Hematopoietic multipotent progenitor cell treated with erythropoietin and hydrocortisone succinate and interleukin-3 and kit ligand, for 17 days (in vitro differentiated cells): ENCODE data around the gene CST4.
"Not testable (repeated sequence)": the region's sequence is repeated elsewhere in the genome, so short reads cannot be mapped to it uniquely, and the experiment has no call there.

Source experiments
- DNase-seq: peaks from one replicate; pipeline ENCODE4 v3.0.0-alpha.2; 2015; ENCODE audit warnings: low spot score

CST4 gene

DNA sequence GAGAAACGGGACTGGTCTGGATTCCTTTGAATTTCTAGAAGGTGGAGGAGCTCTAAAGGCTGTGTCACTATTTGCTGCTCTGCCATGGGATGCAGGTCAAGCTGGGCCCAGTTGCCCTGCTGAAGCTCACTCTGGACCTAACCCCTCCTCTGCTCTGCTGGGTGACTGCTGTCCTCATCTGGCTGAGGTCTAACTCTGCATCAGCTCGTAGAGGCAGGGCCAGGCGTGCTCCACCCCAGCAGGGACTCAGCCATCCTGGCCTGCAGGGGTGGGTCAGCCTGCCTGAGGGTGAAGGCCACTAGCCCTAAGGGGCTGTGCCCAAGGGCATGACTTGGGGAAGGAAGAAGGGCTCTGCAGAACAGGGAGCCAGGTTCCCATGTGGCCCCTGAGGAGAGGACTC lies 852 bp downstream of the CST4 start:
- no peak for DNase-seq

DNA sequence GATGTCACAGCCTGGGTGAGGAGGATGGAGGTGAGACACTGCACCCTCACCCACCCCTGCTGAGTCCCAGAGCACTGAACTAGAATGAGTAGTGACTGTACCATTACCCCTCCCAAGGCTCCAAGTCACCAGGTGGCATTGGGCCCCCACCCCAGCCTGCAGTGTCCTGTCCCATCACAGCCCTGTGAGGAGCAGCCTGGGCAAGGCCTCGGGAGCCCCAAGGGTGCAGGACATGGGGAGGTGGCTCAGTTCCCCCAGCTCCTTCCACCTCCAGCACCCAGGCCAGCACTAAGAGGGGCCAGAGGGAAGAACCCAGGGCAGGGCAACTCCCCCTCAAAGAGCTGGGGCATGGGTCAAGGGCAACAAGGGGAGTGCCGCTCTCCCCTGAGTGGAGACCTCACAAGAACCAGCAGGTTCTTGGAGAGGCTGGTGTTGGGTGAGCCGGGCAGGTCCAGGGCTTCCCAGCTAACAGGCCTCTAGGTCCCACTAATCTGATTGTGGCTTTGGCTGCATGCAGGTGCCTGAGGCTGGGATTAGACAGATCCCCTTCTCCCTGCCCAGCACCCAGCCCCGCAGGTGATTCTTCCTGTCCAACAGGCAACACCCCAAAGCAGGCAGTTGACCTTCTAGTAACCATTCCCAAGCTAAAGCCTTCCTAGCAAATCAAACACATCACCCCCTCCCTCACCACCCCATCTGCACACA lies 2.6 kb downstream of the CST4 start:
- no peak for DNase-seq

DNA sequence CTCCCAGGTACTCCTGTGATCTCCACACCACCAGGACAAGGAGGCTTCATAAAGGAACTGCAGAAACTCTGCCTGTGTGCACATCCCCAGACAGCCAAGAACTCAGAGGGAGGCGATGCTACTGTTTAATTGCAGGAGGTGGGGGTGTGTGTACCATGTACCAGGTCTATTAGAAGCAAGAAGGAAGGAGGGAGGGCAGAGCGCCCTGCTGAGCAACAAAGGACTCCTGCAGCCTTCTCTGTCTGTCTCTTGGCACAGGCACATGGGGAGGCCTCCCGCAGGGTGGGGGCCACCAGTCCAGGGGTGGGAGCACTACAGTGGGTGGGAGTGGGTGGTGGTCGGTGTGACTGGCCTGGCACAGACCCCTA lies 3.3 kb downstream of the CST4 start:
- not testable (repeated sequence) for DNase-seq

DNA sequence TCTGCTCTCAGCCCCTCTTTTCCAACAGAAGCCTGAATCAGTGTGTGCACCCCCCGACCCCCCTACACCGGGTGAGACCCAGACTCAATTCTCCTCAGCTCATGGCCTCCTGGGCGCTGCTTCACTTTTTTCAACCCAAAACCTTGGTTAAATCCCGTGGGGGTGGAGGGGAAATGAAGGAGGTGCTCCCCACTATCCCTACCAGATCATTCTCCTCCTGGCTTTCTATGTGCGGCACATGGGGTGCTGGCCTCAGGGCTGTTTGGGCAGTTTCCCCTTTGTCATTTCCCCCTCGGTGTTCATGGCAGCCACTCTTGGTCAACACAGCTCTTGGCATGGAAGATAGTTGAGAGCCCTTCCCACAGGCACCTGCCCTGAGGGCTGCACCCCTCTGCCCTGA lies 4.6 kb downstream of the CST4 start:
- DNase-seq, result no peak

GRCh38 chr20:23683807-23684206 lies 5.0 kb downstream of the CST4 start:
- no peak for DNase-seq

DNA sequence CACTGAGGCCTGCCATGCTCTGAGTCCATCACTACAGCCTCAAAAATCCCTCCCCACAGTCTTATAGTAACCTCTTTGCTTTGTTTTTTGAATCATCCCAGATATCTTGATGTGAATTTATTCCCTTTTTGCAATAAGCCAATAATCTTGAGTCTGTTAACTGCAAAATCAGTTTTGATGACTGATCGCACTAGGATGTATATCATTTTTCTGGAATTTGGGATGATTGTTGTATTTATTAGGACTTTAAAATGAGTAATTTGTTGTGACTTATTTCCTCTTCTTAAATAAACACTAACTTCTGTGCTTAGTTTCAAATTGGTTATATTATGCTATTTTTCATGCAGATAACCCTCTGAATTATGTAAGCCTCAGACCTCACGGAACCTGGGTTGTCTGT lies 5.6 kb downstream of the CST4 start:
- DNase-seq, result no peak

GRCh38 chr20:23680146-23680545 lies 8.7 kb downstream of the CST4 start:
- DNase-seq, result no peak

GRCh38 chr20:23679133-23680092 lies 9.4 kb downstream of the CST4 start:
- no peak for DNase-seq

- DNase-seq, result no peak
These were observed 15.6 kb downstream of the CST4 start for GRCh38 chr20:23673209-23673608.

DNA sequence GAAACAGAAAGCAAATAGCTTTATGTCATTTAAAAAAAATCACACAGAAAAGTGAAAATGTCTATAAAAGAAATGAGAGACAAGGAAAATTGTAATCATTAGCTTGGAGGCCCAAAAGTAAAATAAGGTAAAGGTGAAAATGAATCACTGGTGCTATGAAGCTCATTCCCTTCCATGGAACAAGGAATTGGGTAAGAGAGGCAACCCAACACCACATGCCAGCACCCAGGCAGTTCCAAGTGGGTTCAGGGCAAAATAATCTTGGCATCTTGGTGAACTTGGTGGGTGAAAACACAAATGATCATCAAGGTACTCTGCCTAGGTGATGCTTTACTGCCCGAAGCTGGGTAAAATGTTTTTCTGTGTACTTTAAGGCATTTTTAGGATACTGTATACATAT lies 16.7 kb downstream of the CST4 start:
- DNase-seq, result no peak

GRCh38 chr20:23671479-23671878 lies 17.4 kb downstream of the CST4 start:
- no peak for DNase-seq

DNA sequence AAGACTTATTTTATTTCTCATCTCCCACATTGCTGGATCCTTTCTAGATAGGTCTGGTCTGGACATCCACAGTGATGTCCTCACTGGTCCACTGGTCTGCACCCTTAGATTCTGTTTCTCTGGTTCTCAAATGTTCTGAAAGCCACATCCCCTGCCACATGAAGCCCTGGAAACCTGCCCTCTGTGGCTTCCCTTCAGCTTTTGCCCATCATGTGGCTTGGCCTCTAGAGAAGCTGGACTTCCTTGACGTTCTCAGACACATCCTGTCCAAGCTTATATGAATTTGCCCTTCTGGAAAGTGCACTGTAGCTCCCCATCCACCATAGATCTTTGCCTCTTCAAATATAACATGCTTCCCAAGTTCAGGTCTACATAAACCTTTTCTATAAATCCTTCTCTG lies 18.5 kb downstream of the CST4 start:
- DNase-seq, result no peak

- no peak for DNase-seq
These were observed 19.0 kb downstream of the CST4 start for GRCh38 chr20:23669866-23670265.

GRCh38 chr20:23669327-23669726 lies 19.5 kb downstream of the CST4 start:
- DNase-seq, result no peak

GRCh38 chr20:23668477-23668951 lies 20.3 kb downstream of the CST4 start:
- peak; percentile 38 for DNase-seq

DNA sequence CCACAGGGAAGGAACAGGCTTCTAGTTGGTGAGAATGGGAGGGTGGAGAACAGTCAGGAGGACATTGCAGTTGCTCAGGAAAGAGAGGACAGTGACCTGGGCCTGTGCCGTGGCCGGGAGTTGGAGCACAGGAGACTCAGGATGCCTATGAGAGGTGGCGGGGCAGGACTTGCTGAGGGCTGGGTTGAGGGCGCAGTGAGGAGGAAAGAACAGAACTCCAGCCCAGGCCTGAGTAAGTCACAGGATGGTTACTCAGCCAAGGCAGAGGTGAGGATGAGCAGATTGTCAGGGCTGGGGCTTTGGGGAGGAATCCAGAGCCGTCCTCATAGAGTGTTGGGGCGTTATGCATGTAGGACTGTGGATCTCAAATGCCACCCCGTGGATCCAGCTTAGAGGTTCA lies 21.2 kb downstream of the CST4 start:
- DNase-seq, result no peak

- no peak for DNase-seq
These were observed 22.1 kb downstream of the CST4 start for GRCh38 chr20:23666698-23667097.

DNA sequence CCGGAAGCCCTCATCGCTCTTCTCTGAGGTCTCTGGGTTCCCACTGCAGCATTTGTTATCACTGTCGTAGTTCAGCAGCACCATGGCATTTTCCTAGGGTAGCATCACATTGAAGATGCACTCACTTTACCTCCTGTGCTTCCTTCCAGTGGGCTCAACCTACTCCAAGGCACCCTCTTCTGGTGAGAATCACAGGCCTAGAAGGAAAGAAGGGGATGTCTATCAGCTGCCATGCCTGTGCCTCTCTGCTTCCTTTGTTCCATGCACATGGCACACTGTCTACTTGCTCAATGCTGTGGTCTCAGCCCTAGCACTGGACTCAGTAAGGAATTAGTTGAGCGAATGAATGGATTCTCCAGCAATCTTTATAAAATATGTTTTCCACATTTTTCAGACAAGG lies 22.6 kb downstream of the CST4 start:
- no peak for DNase-seq

DNA sequence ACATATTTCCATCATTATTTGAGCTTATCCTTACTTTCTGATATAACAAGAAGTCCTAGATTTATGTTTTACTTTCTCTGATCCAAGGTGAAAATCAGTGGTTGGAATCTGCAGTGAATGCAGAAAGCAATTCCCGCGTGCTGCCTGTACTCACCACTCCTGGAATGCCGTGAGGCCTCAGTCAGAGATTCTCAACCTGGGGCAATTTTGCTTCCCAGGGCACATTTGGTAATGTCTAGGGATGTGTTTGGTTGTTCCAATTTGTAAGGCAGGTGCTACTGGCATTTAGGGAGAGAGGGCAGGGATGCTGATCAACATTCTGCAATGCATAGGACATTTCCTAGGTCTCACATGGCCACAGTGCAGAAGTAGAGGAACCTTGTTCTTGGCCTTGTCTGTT lies 23.9 kb downstream of the CST4 start:
- DNase-seq, result no peak

DNA sequence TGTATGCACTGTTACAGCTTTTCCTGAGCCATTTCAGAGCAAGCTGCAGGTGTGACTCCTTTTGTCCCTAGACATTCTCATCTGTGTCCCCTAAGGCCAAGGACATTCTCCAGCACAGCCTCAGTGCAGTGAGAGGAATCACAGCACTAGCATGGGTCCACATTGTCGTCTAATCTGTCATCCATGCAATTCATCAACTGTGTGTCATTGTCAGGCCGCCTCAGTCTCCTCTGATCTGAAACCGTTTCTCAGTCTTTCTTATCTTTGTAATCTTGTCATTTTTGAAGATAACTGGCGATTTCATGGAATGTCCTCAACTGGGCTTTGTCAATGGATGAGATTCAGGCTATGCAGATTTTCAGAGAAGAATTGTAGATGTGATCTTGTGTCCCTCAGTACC lies 24.8 kb downstream of the CST4 start:
- not testable (repeated sequence) for DNase-seq

DNA sequence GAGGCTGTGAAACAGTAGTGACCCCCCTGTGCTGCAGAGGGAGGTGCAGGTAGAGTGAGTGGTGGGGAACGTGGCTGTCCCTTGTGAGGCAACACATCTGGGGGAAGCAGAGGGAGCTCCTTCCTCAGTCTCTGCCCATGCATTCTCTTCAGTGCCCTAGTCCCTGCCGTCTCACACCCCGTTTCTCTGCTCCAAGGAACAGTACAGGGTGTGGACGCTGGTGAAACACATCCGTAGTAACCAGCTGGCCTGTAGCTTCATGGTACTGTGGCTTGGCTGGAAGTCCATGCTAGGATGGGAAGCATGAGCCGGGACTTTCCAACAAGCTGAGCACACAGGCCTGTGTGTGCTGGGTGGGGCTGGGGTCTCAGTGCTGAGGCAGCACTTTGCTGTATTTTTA lies 25.7 kb downstream of the CST4 start:
- no peak for DNase-seq

GRCh38 chr20:23662276-23662870 lies 26.5 kb downstream of the CST4 start:
- DNase-seq, result no peak

DNA sequence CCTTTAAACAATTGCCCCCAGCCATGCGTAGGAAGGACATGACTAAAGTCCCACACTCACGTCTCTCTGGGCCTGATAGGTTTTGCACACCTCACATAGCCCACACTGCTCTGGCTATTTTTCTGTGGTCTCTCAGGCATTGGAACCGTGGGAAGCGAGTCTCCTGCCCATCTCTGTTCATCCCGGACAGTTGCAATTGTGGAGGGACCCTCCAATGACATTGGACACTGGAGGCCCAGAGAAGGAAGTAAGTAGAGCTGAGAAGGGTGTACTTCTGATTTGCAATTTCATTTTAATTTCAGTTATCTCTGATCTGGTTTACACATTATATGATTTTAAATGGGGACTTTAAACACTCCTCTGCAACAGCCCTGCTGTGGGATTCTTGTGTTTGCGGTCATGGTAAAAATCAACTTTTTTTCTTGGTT lies 27.8 kb downstream of the CST4 start:
- no peak for DNase-seq
